Loucy (cell line): Measurements from ENCODE around the gene CRADD.

Source experiments
- H2AFZ ChIP-seq: fragments of 200-600 bp; sonication (generic); 2 replicates; pipeline ENCODE4 v1.6.0; 2016; ENCODE audit warnings: antibody characterized with exemption, mild to moderate bottlenecking, low read length, moderate library complexity
- H3F3A ChIP-seq: fragments of 200-600 bp; 2 replicates; pipeline ENCODE4 v1.6.0; 2016; ENCODE audit warnings: antibody characterized with exemption, low read depth, mild to moderate bottlenecking
- H3K27me3 ChIP-seq: fragments of 200-600 bp; sonication (generic); 2 replicates; pipeline ENCODE4 v1.6.1; 2014; ENCODE audit warnings: low read length, mild to moderate bottlenecking; ENCODE audit not compliant: insufficient read depth, poor library complexity, severe bottlenecking
- H3K36me3 ChIP-seq: fragments of 200-600 bp; sonication (generic); 2 replicates; pipeline ENCODE4 v1.6.1; 2016; ENCODE audit warnings: low read length; ENCODE audit not compliant: insufficient read depth
- H3K4me1 ChIP-seq: fragments of 200-600 bp; sonication (generic); 2 replicates; pipeline ENCODE4 v1.5.1; 2014; ENCODE audit warnings: low read length, mild to moderate bottlenecking; ENCODE audit not compliant: insufficient read depth, poor library complexity, severe bottlenecking
- H3K4me2 ChIP-seq: fragments of 200-600 bp; sonication (generic); 2 replicates; pipeline ENCODE4 v1.6.0; 2014; ENCODE audit warnings: antibody characterized with exemption, low read length, low read depth, mild to moderate bottlenecking; ENCODE audit not compliant: poor library complexity, severe bottlenecking
- H3K4me3 ChIP-seq: fragments of 200-600 bp; sonication (generic); 2 replicates; pipeline ENCODE4 v1.5.1; 2014; ENCODE audit warnings: low read length, mild to moderate bottlenecking, mixed read lengths; ENCODE audit not compliant: poor library complexity, severe bottlenecking
- H3K79me2 ChIP-seq: fragments of 200-600 bp; sonication (generic); 2 replicates; pipeline ENCODE4 v1.6.1; 2014; ENCODE audit warnings: low read length; ENCODE audit not compliant: insufficient read depth
- H3K9ac ChIP-seq: fragments of 200-600 bp; sonication (generic); 2 replicates; pipeline ENCODE4 v1.6.0; 2014; ENCODE audit warnings: mild to moderate bottlenecking, low read depth, low read length, moderate library complexity; ENCODE audit not compliant: poor library complexity, severe bottlenecking
- H3K9me2 ChIP-seq: fragments of 200-600 bp; sonication (generic); replicated peaks from 2 replicates; pipeline ENCODE4 v1.6.1; 2016; ENCODE audit warnings: low read depth, low read length, mixed read lengths
- H3K9me3 ChIP-seq: fragments of 200-600 bp; sonication (generic); 2 replicates; pipeline ENCODE4 v1.6.1; 2014; ENCODE audit warnings: mild to moderate bottlenecking, antibody characterized with exemption, low read length, low read depth; ENCODE audit not compliant: insufficient read depth
- H4K20me1 ChIP-seq: fragments of 200-600 bp; sonication (generic); 2 replicates; pipeline ENCODE4 v1.6.0; 2014; ENCODE audit warnings: antibody characterized with exemption, low read length, mild to moderate bottlenecking; ENCODE audit not compliant: insufficient read depth, poor library complexity, severe bottlenecking
- CTCF ChIP-seq: fragments of 200-600 bp; sonication (generic); conservative IDR thresholded peaks from 2 replicates; pipeline ENCODE4 v1.5.1; 2014; ENCODE audit warnings: mild to moderate bottlenecking, antibody characterized with exemption, low read length
- EZH2phosphoT487 ChIP-seq: fragments of 200-600 bp; IDR thresholded peaks from 2 replicates; pipeline ENCODE4 v1.6.1; 2018; ENCODE audit warnings: antibody characterized with exemption, mild to moderate bottlenecking, moderate library complexity, borderline replicate concordance

The CRADD gene

GRCh38 chr12:93696462-93696861, 19.3 kb downstream of the CRADD start:
- Histone ChIP-seq H3F3A (no peaks in the 10 kb centered on the region), H3K27me3 (no peaks in the 10 kb centered on the region), H3K4me1 (no peaks in the 10 kb centered on the region), H3K36me3 (no peaks in the 10 kb centered on the region), H3K9me2 (no peaks in the 10 kb centered on the region), H2AFZ (no peak overlapping the region), H3K79me2 (no peaks in the 10 kb centered on the region), H3K4me2 (no peak overlapping the region), H3K4me3 (no peak overlapping the region), H3K9ac (no peak overlapping the region), H4K20me1 (no peaks in the 10 kb centered on the region), H3K9me3 (no peaks in the 10 kb centered on the region)
- no peak for TF ChIP-seq CTCF
- no peak for TF ChIP-seq EZH2phosphoT487

- Histone ChIP-seq H3K4me2 (no peak overlapping the region), H3F3A (no peaks in the 10 kb centered on the region), H3K79me2 (no peaks in the 10 kb centered on the region), H3K9me2 (no peaks in the 10 kb centered on the region), H2AFZ (no peak overlapping the region), H3K9ac (no peak overlapping the region), H4K20me1 (no peaks in the 10 kb centered on the region), H3K9me3 (no peaks in the 10 kb centered on the region), H3K4me3 (no peak overlapping the region), H3K4me1 (no peaks in the 10 kb centered on the region), H3K27me3 (no peaks in the 10 kb centered on the region), H3K36me3 (no peaks in the 10 kb centered on the region)
- TF ChIP-seq CTCF = no peak
- no peak for TF ChIP-seq EZH2phosphoT487
Observed at GRCh38 chr12:93698307-93699092, 21.3 kb downstream of the CRADD start.

- Histone ChIP-seq H3K9ac (no peak overlapping the region), H3K9me2 (no peaks in the 10 kb centered on the region), H3K4me2 (no peak overlapping the region), H3K79me2 (no peaks in the 10 kb centered on the region), H3K27me3 (no peaks in the 10 kb centered on the region), H3K9me3 (no peaks in the 10 kb centered on the region), H3K4me1 (no peaks in the 10 kb centered on the region), H3K36me3 (no peaks in the 10 kb centered on the region), H4K20me1 (no peaks in the 10 kb centered on the region), H3K4me3 (no peak overlapping the region), H3F3A (no peaks in the 10 kb centered on the region), H2AFZ (no peak overlapping the region)
- TF ChIP-seq CTCF (no peak), EZH2phosphoT487 (no peak)
Observed at GRCh38 chr12:93699271-93700145, 22.3 kb downstream of the CRADD start.
